IPS-15b (cell line): ENCODE data around the gene CFAP90.

Experiments used
- H3K27me3 ChIP-seq: one replicate; pipeline ENCODE4 v1.6.1; 2013; ENCODE audit warnings: low read length; ENCODE audit not compliant: control insufficient read depth, insufficient read depth
- H3K36me3 ChIP-seq: one replicate; pipeline ENCODE4 v1.6.1; 2013; ENCODE audit warnings: low read length; ENCODE audit not compliant: control insufficient read depth, insufficient read depth
- H3K4me1 ChIP-seq: one replicate; pipeline ENCODE4 v1.6.1; 2013; ENCODE audit warnings: mild to moderate bottlenecking, low read length; ENCODE audit not compliant: control insufficient read depth, insufficient read depth
- H3K4me3 ChIP-seq: one replicate; pipeline ENCODE4 v1.5.1; 2013; ENCODE audit warnings: low read depth, low read length
- H3K9ac ChIP-seq: one replicate; pipeline ENCODE4 v1.6.1; 2013; ENCODE audit warnings: low read depth, mild to moderate bottlenecking, low read length
- H3K9me3 ChIP-seq: one replicate; pipeline ENCODE4 v1.6.1; 2013; ENCODE audit warnings: mild to moderate bottlenecking, low read length; ENCODE audit not compliant: control insufficient read depth, insufficient read depth

CFAP90 gene

GRCh38 chr5:7877851-7878250 lies 26.9 kb upstream of the CFAP90 start:
- Histone ChIP-seq H3K4me3 (no peak overlapping the region), H3K9me3 (no peaks in the 10 kb centered on the region), H3K4me1 (no peaks in the 10 kb centered on the region), H3K9ac (no peak overlapping the region), H3K27me3 (no peaks in the 10 kb centered on the region), H3K36me3 (peaks cover 21% of the 10 kb centered on the region)

GRCh38 chr5:7876867-7877266 lies 25.9 kb upstream of the CFAP90 start:
- Histone ChIP-seq H3K36me3 (peaks cover 21% of the 10 kb centered on the region), H3K9me3 (no peaks in the 10 kb centered on the region), H3K27me3 (no peaks in the 10 kb centered on the region), H3K4me1 (no peaks in the 10 kb centered on the region), H3K4me3 (no peak overlapping the region), H3K9ac (no peak overlapping the region)

- peaks cover 25% of the 10 kb centered on the region for H3K36me3 ChIP-seq
- no peaks in the 10 kb centered on the region for H3K4me1 ChIP-seq
- H3K27me3 ChIP-seq = no peaks in the 10 kb centered on the region
- no peak overlapping the region for H3K9ac ChIP-seq
- no peak overlapping the region for H3K4me3 ChIP-seq
- H3K9me3 ChIP-seq = no peaks in the 10 kb centered on the region
These were observed 24.2 kb upstream of the CFAP90 start for GRCh38 chr5:7875151-7875550.

GRCh38 chr5:7874639-7875038 lies 23.7 kb upstream of the CFAP90 start:
- H3K4me3 ChIP-seq = no peak overlapping the region
- no peak overlapping the region for H3K9ac ChIP-seq
- no peaks in the 10 kb centered on the region for H3K4me1 ChIP-seq
- no peaks in the 10 kb centered on the region for H3K9me3 ChIP-seq
- H3K36me3 ChIP-seq = peaks cover 25% of the 10 kb centered on the region
- no peaks in the 10 kb centered on the region for H3K27me3 ChIP-seq

- Histone ChIP-seq H3K4me3 (no peak overlapping the region), H3K9me3 (no peaks in the 10 kb centered on the region), H3K9ac (no peak overlapping the region), H3K27me3 (no peaks in the 10 kb centered on the region), H3K36me3 (peaks cover 20% of the 10 kb centered on the region), H3K4me1 (no peaks in the 10 kb centered on the region)
These were observed 22.3 kb upstream of the CFAP90 start for GRCh38 chr5:7873216-7873615.

- H3K4me1 ChIP-seq = no peaks in the 10 kb centered on the region
- peaks cover 14% of the 10 kb centered on the region for H3K36me3 ChIP-seq
- H3K4me3 ChIP-seq = no peak overlapping the region
- H3K9ac ChIP-seq = no peak overlapping the region
- H3K27me3 ChIP-seq = no peaks in the 10 kb centered on the region
- no peaks in the 10 kb centered on the region for H3K9me3 ChIP-seq
These were observed 21.7 kb upstream of the CFAP90 start for GRCh38 chr5:7872517-7873130.

GRCh38 chr5:7871653-7872052 lies 20.7 kb upstream of the CFAP90 start:
- H3K4me3 ChIP-seq = no peak overlapping the region
- H3K9ac ChIP-seq = peak overlapping the region; percentile 30

GRCh38 chr5:7869474-7870136 lies 18.7 kb upstream of the CFAP90 start:
- Histone ChIP-seq H3K36me3 (peaks cover 4% of the 10 kb centered on the region), H3K4me3 (peak overlapping the region; percentile 88), H3K9me3 (no peaks in the 10 kb centered on the region), H3K27me3 (no peaks in the 10 kb centered on the region), H3K9ac (peak overlapping the region; percentile 49), H3K4me1 (no peaks in the 10 kb centered on the region)

More at GRCh38 chr5:7871653-7872052, 20.7 kb upstream of the CFAP90 start:
- Histone ChIP-seq H3K36me3 (peaks cover 11% of the 10 kb centered on the region), H3K4me1 (no peaks in the 10 kb centered on the region), H3K27me3 (no peaks in the 10 kb centered on the region), H3K9me3 (no peaks in the 10 kb centered on the region)

GRCh38 chr5:7868773-7869473 lies 18.0 kb upstream of the CFAP90 start, which contains the start of the genes FASTKD3 and MTRR:
FASTKD3 (minus strand) TSS chr5:7869031; CDS start chr5:7868083, 948 bp downstream.
MTRR (plus strand) TSS chr5:7869148; CDS start chr5:7870795, 1,647 bp downstream.
- H3K27me3 ChIP-seq = no peaks in the 10 kb centered on the region
- H3K4me3 ChIP-seq = peak within 1 kb of the TSS; percentile 88
- H3K4me1 ChIP-seq = no peaks in the 10 kb centered on the region
- H3K36me3 ChIP-seq = peaks cover 4% of the 10 kb centered on the region
- no peaks in the 10 kb centered on the region for H3K9me3 ChIP-seq
- H3K9ac ChIP-seq = peak within 1 kb of the TSS; percentile 49

GRCh38 chr5:7868427-7868772 lies 17.5 kb upstream of the CFAP90 start:
- Histone ChIP-seq H3K9ac (peak overlapping the region; percentile 48), H3K36me3 (peaks cover 4% of the 10 kb centered on the region), H3K9me3 (no peaks in the 10 kb centered on the region), H3K4me3 (peak overlapping the region; percentile 88), H3K4me1 (no peaks in the 10 kb centered on the region), H3K27me3 (no peaks in the 10 kb centered on the region)

- H3K9ac ChIP-seq = no peak overlapping the region
- no peaks in the 10 kb centered on the region for H3K9me3 ChIP-seq
- no peaks in the 10 kb centered on the region for H3K4me1 ChIP-seq
- peaks cover 4% of the 10 kb centered on the region for H3K36me3 ChIP-seq
- H3K4me3 ChIP-seq = no peak overlapping the region
- H3K27me3 ChIP-seq = no peaks in the 10 kb centered on the region
These were observed 16.3 kb upstream of the CFAP90 start for GRCh38 chr5:7867260-7867659.

GRCh38 chr5:7866196-7866595 lies 15.3 kb upstream of the CFAP90 start:
- no peaks in the 10 kb centered on the region for H3K4me1 ChIP-seq
- no peaks in the 10 kb centered on the region for H3K27me3 ChIP-seq
- H3K4me3 ChIP-seq = no peak overlapping the region

More at GRCh38 chr5:7866196-7866595, 15.3 kb upstream of the CFAP90 start:
- H3K9me3 ChIP-seq = no peaks in the 10 kb centered on the region
- H3K9ac ChIP-seq = no peak overlapping the region
- no peaks in the 10 kb centered on the region for H3K36me3 ChIP-seq
